GM21786 (cell line): ENCODE measurements around the gene HFE.
A peak's percentile ranks its signal among the peaks of the same experiment; 100 is the strongest.
"Not testable (repeated sequence)": the region's sequence is repeated elsewhere in the genome, so short reads cannot be mapped to it uniquely, and the experiment has no call there.

Experiments used
- ATAC-seq: cut with Tn5 transposase; IDR thresholded peaks from one replicate; pipeline ENCODE4 v1.9.1; 2021; ENCODE audit not compliant: unreplicated experiment

The HFE gene

DNA sequence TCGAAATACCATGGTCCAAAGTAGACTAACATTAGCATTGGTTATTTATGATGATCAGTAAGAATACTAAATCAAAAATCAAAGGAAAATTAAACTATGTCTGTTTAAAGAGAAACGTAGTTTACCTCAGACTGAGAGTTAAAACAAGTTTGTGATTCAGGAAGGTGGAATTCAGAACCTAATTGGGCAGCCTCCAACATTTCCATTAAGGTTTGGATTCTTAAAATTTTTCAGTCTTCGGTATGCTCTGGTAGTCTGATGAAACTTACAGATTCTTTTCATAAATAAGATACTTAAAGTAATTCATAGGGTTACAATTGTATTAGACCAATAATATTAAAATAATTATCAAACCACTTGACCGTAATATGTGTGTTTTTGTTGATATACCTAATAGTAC is 18.6 kb downstream of the HFE start:
- ATAC-seq, result no peak

GRCh38 chr6:26107935-26108334 is 20.7 kb downstream of the HFE start:
- ATAC-seq, result no peak

DNA sequence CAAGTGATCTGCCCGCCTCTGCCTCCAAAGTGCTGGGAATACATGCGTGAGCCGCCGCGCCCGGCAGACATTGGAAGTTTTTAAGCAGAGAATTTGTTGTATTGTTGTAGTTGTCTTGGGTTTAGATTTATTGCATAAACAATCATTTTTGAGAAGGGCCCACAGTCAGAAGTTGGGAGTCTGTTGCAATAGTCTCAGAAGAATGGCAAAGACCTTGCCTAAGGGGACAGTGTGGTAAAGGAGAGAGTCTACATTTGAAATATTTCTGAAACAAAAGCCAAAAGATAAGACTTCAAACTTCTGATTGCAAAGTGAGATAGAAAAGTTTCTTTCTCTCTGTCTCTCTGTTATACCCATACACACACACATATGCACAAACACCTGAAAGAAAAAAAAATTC is 22.5 kb downstream of the HFE start:
- no peak for ATAC-seq

DNA sequence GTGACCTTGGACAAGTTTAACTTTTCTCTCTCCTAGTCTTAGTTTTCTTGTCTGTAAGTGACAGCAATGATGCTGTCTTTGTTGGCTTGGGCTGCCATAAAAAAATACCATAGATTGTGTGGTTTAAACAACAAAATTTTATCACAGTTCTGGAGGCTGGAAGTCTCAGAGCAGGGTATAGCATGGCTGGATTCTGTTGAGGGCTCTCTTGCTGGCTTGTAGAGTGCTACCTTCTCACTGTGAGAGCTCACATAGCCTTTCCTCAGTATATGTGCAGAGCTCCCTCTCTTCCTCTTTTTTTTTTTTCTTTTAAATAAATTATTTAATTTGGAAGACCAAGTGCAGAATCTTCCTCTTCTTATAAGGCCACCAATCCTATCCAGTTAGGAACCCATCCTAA is 26.3 kb downstream of the HFE start:
- ATAC-seq, result no peak

- no peak for ATAC-seq
Measured at GRCh38 chr6:26115226-26115625, 28.0 kb downstream of the HFE start.

DNA sequence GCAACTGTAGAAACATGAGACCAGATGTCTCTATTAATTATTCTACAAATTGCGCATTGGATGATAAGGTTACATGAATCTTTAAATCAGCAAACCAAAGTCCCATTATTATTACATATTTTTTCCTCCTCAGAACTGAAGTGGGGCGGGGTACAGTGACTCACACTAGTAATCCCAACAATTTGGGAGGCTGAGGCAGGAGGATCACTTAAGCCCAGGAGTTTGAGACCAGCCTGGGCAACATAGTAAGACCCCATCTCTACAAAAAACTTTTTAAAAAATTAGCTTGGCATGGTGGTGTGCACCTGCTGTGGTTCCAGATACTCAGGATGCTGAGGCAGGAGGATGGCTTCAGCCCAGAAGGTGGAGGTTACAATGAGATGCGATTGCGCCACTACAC is 29.0 kb downstream of the HFE start:
- no peak for ATAC-seq

DNA sequence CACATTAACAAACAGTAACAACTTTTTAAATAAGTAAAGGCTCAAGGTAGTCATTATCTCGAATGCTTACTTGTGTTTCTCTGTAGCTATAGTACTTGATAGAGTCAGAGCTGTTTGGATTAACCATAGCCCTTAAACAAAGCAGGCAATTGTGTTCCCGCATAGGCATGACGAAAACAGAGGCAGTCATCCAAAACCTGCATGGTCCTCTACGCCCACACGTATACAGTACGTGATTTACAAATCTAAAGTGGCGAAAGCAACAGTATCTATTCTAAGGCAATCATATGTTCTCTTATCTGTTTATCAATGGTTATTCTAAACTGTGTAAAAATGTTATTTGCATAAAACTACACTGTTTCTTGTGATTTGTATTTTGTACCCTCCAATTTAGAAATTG is 31.8 kb downstream of the HFE start:
- ATAC-seq, result no peak

GRCh38 chr6:26120115-26120514 is 32.9 kb downstream of the HFE start:
- not testable (repeated sequence) for ATAC-seq

GRCh38 chr6:26120807-26121140 is 33.5 kb downstream of the HFE start:
- ATAC-seq, result no peak

- no peak for ATAC-seq
Measured at GRCh38 chr6:26121141-26122004, 34.1 kb downstream of the HFE start.

- no peak for ATAC-seq
Measured at GRCh38 chr6:26122005-26122388, 34.8 kb downstream of the HFE start.

DNA sequence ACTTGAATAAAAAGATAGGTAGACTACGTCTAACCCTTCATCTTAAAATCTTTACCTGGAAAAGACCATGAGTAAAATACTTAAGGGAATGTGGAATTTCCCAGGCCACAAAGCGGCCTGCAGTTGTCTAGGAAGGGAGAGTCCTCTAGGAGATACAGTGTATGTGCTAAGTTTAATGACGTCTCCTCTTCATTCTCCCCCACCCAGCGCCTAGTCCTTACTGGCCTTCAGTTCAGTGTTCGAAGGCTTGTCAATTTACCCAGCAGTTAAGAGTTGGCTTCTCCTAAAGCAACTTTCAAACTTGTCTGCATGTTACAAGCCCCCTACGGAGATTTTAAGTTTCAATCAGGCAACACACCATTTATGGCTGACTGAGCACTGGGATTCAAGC is 35.2 kb downstream of the HFE start:
- no peak for ATAC-seq

DNA sequence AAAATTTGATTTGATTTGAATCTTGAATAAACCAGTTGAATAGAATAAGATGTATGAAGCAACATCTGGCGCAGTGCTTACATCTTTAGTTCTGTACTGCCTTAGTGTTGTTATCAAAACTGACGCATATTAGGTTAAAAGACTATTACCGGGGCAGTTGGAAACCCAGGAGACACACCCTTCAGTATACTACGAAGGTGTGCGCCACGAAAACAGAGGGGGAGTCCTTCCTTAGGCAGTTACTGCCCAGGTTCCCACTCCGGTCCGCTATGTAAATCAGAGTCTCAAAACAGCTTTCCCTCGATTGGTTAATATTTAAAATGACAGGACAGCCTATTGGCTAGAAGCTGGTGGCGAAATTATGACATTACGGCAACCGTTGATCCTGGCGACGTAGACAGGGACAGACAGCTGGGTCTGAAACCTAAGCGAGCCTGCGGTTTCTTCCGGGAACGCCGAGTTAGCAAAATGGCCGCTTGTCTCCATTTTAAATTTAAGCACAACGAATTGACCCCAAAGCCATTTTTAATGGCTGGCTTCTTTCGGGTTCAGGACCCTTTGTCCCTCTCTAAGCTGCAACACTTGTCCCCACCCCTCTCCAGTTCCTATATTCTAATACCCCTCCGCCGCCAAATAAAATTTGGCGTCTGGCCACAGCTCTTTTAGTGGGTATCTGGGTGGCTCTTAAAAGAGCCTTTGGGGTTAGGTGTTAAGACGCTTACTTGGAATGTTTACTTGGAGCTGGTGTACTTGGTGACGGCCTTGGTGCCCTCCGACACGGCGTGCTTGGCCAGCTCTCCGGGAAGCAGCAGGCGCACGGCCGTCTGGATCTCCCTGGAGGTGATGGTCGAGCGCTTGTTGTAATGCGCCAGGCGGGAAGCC is 35.8 kb downstream of the HFE start:
- ATAC-seq, result peak; percentile 57

GRCh38 chr6:26123675-26123946 is 36.4 kb downstream of the HFE start:
- no peak for ATAC-seq

- peak; percentile 67 for ATAC-seq
Measured at GRCh38 chr6:26123947-26124780, 36.9 kb downstream of the HFE start.

DNA sequence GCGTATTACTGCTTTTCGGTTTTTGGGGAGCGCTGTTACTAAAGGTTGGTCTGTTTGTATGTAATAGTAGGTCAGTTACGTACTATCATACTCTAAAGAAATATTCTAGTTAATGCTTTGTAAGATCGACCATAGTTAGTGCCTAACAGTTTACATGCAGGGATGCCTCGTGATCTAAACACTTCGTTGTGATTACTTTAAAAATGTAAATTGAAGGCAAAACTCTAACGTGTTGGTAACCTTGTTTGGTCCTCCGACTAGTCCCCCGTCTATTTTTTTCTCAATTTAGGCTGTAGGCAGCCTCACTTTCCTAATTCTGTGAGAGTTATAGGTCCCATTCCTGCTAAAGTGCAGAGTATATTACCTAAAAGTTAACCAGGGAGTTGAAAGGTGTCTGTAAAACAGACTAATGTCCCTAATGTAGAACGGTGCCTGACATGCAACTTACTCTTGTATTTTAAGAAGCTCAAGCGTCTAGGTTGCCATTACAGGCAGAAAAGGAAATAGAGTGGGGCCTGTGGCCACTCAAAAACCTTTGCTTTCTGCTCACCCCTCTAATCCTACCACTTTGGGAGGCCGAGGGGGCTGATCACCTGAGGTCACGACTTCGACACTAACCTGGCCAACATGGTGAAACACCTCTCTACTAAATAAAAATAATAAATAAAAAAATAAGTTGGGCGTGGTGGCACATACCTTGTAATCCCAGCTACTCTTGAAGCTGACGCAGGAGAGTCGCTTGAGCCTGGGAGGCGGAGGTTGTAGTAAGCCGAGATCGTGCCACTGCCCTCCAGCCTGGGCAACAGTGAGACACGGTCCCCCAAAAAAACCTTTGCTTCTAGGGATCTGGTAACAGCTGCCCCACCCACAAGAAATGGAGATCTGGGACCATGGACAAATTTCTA is 37.8 kb downstream of the HFE start:
- ATAC-seq, result no peak

DNA sequence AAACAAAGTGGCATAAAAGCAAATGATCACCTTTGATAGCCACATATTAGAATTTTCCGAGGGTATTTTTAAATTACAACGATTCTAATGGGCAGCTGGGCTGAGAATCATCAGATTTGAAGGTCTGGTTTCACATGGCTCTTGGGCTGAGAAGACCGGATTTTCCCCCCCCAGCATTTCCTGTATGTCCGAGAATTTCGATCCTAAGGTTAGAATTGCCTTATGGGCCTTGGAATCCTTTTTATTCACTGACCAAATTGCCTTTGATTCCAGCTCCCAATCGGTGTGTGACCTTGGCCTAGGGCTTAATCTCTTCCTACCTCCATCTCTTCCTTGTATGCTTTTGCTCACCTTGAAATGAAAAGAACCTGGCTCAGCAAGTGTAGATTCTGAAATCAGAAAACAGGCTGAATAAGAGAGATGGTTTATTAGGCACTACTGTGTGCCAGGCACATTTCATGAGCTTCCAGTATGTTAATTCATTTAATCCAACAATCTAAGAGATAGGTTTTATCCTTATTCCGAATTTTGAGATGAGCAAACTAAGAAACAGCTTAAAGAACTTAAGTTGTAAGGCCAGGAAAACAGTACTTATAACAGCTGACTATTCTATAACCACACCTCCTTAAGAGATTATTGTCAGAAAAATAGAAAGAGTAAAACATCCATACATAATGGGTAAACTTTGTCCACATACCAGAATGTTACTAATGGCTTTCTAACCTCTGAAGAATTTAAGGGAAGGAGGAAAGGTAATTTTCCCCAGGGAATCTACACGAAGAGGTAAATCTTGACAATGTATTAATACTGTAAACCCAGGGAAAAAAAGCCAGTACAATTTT is 39.4 kb downstream of the HFE start:
- no peak for ATAC-seq

- ATAC-seq, result no peak
Measured at GRCh38 chr6:26128013-26128771, 41.0 kb downstream of the HFE start.

- no peak for ATAC-seq
Measured at GRCh38 chr6:26129656-26130055, 42.4 kb downstream of the HFE start.
